Measurements from ENCODE around the gene LRRC10.

The LRRC10 gene

DNA sequence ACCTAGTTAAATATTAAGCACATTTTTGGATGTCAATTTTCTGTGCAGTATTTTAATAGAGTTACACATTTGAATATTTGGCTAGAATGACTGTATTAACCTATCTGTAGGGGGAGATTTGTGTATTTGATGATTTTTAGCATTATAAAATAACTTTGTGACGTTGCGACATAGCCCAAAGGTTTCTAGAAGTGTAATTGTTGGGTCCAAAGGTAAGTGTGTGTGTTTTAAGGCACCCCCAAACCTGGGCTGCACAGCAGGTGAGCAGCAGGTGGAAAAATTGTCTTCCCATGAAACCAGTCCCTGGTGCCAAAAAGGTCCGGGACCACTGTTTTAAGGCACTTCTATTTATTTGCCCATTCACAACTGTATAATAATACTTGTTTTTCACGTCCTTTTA is 22.2 kb downstream of the LRRC10 start:
- no peak for DNase-seq (ENCODE audit: low read depth in 2 of 2)
- H3K4me3 ChIP-seq (replicated peaks in 1 of 2; ENCODE audit: low read depth in 2 of 2, low read length in 2 of 2), result no peak overlapping the region
- TF ChIP-seq, protein P1, sequence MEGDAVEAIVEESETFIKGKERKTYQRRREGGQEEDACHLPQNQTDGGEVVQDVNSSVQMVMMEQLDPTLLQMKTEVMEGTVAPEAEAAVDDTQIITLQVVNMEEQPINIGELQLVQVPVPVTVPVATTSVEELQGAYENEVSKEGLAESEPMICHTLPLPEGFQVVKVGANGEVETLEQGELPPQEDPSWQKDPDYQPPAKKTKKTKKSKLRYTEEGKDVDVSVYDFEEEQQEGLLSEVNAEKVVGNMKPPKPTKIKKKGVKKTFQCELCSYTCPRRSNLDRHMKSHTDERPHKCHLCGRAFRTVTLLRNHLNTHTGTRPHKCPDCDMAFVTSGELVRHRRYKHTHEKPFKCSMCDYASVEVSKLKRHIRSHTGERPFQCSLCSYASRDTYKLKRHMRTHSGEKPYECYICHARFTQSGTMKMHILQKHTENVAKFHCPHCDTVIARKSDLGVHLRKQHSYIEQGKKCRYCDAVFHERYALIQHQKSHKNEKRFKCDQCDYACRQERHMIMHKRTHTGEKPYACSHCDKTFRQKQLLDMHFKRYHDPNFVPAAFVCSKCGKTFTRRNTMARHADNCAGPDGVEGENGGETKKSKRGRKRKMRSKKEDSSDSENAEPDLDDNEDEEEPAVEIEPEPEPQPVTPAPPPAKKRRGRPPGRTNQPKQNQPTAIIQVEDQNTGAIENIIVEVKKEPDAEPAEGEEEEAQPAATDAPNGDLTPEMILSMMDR (IDR thresholded peaks at IDR 0.05; ENCODE audit: low read depth, low read length), result no peak

DNA sequence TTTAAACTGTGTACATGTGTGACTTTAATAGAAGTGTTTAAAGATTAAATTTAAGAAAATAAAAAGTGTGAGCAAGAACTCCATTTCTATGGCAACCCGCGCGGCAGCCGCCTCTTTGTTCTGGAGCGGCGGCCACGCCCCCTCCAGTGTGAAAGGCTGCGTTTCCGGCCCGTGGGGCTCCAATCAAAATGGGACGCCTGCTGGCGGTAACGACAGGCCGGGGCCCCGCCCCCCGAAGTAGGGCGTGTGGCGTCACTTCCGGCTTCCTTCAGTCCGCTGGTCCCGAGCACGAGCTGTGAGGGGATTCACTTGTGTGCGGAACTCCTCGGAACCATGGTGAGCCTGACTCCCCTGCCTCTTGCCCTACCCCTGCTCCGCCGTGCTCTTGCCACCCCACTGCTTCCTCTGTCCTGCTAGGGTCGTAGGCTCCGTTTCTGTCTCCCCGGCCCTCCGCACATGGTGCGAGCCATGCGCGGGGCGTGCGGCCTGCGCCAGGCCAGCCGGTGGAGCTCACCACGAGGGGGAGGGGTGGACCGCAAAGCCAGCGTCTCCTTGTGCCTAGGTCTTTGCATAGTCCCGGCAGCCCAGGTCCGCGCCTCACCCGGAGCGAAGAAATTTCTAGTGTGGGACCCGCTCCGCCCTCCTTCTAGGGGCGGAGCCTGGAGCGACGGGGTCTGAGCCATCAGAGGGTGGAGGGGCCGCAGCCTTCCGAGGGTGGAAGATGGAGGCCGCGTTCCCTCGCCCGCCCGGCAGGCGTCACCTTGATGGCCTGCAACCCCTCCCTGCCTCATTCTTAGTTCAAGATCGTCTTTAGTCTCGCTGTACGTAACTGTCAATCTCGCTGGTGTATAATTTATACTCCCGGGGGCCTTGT is 25.3 kb downstream of the LRRC10 start, which contains the start of gene CCT2:
Gene CCT2, plus strand, starts transcription at position 271 of the 874 bp plus-strand sequence. Its CDS starts 63 bp downstream, at position 334.
- TF ChIP-seq, protein P1 (IDR thresholded peaks at IDR 0.05; ENCODE audit: low read depth, low read length), result peak; percentile 56
- peak within 1 kb of the TSS; percentile 99 to 100 for H3K4me3 ChIP-seq (replicated peaks in 1 of 2; ENCODE audit: low read depth in 2 of 2, low read length in 2 of 2)
- peak; percentile 95 to 97 for DNase-seq (ENCODE audit: low read depth in 2 of 2)

DNA sequence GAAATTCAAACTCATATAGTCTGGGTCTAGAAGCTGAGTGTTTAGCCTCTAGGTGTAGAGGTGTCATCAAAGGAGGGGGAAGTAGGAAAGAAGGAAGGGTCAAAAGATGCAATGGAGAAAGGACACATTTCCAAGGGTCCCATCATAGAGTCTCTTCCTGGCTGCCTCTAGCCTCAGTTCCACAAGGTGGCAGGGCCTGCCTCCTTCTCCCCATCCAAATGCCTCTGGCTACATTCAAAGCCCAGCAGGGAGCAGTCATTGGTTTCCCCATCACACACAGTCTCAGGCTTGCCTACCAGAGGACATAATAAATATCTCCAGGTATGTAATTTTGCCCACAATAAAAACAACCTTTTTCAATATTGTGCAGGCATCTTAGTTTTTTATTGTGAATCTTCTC is 27.5 kb downstream of the LRRC10 start:
- TF ChIP-seq, protein P1 (IDR thresholded peaks at IDR 0.05; ENCODE audit: low read depth, low read length), result peak; percentile 14
- H3K4me3 ChIP-seq (replicated peaks in 1 of 2; ENCODE audit: low read depth in 2 of 2, low read length in 2 of 2), result no peak overlapping the region
- DNase-seq (ENCODE audit: low read depth in 2 of 2), result peak in 1 of 2 donors; percentile 10

DNA sequence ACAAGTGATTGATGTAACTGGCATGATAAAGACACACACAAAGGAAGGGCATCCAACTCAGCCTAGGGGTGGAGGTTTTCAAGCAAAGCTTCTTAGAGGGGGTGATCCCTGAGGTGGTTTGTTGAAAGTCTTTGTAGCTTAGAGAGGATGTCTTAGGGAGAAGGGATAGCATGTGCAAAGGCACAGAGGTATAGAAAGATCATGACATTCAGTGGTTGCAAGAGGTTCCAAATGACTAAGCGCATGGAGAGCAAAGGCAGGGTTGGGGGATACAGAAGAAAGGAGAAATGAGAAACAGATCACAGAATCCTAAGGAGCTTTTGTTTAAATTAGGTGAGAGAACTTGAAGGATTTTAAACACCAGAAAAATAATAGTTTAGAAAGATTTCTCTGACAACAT is 30.6 kb downstream of the LRRC10 start:
- no peak overlapping the region for H3K4me3 ChIP-seq (replicated peaks in 1 of 2; ENCODE audit: low read depth in 2 of 2, low read length in 2 of 2)
- DNase-seq (ENCODE audit: low read depth in 2 of 2), result no peak
- TF ChIP-seq, protein P1 (IDR thresholded peaks at IDR 0.05; ENCODE audit: low read depth, low read length), result no peak

DNA sequence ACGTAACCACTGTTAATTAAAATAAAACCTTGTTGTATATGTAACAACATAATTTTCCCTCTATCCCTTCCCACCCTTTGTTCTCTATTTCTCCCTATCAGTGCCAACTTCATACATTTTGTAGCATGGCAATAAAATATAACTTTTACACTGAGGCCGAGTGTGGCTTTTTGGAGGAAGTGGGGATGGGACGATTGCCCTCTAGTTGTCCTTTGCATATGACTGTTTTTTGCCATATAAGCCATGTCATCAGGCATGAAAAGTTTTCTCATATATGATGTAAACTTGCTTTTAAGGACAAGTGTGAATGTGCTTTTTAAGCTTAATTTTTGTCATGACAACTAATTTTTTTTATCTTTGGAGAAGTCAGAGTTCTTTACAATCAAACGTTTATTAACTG is 31.7 kb downstream of the LRRC10 start:
- DNase-seq (ENCODE audit: low read depth in 2 of 2), result no peak
- TF ChIP-seq, protein P1 (IDR thresholded peaks at IDR 0.05; ENCODE audit: low read depth, low read length), result no peak
- H3K4me3 ChIP-seq (replicated peaks in 1 of 2; ENCODE audit: low read depth in 2 of 2, low read length in 2 of 2), result no peak overlapping the region

DNA sequence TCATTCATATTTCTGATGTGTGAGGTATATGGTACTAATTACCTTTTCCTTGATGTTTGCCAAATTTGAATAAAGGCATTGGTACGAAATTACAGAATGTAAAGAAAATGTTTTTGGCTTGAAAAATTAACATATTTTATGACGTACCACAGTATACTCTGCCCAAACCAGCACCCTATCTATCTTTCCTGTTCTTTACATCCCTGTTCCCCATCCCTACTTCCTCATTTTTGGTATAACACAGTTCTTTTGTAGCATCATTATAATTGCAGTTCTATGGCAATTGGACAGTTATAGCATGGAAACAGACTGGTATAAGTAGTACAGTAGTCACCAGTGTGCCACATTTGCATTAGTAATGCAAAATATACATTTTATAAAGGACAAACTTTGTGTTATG is 32.4 kb downstream of the LRRC10 start:
- no peak overlapping the region for H3K4me3 ChIP-seq (replicated peaks in 1 of 2; ENCODE audit: low read depth in 2 of 2, low read length in 2 of 2)
- TF ChIP-seq, protein P1 (IDR thresholded peaks at IDR 0.05; ENCODE audit: low read depth, low read length), result no peak
- no peak for DNase-seq (ENCODE audit: low read depth in 2 of 2)
